Activated T-cell treated with anti-CD3 and anti-CD28 coated beads for 4 hours (primary cell): ENCODE data around the gene SND1.

Experiments used
- DNase-seq: peaks from one replicate; pipeline ENCODE4 v3.0.0-alpha.2; 2020

SND1 gene

DNA sequence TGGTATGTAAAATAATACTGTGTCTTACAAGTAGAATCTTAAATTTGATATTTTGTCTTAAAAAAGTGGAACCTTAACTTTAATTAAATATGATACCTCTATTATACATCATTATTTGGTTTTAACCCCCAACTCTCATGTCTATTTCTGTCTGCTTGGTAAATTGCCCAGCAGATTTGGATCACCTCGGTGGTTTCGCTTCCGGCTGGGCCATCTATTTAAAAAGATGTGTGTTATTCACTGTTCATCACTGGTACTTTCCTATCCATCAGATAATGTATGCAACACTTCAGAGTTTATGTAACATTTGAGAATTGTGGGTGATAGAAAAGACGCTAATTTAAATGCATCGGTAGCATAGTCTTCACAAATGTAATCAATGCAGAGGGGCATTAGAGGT, 119.7 kb downstream of the SND1 start:
- no peak for DNase-seq

DNA sequence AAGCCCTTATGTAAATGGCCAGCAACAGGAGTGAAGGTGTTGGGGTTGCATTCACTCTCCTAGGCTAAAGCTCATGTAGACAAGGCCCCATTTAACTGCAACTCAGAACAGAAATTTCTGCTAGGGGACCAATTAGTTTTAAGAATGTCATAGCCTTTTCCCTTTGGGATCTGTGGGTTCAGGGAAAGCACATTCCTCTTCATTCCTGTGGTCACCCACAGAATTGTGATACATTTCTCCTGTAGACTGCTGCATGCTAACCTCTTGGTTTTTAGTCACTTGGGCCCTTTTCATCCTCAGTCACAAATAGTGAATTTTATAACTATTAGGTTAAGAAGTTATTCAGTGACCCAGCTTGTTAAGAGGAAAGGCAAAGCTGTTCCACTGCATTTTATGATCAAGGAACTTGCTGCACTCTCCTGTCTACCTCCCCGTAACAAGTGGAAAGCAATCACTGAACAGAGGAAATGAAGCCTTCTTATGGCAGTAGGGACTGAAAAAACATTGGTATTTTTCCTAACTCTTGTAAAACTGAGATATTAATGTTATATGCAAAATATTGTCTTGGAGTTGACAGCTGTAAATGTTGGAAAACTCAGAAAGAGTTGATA, 124.9 kb downstream of the SND1 start:
- no peak for DNase-seq

DNA sequence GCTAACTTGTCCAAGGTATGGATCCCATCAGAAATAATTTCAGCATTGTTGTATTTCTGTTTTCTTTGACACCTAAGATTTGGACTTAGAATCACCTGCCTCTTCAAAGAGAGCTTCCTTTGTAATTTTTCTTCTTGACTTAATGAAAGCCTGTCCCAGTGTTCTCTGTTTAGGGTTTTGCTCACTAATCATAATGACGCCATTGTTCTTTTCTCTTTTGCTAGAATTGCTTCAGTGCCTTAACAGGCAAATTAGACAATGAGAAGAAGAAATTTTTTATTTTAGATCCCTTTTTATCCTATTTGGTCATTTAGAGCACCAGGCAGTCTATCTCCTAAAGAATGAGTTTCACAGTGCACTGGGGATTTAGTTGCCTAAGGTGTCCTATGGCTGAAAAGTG, 128.5 kb downstream of the SND1 start:
- no peak for DNase-seq

DNA sequence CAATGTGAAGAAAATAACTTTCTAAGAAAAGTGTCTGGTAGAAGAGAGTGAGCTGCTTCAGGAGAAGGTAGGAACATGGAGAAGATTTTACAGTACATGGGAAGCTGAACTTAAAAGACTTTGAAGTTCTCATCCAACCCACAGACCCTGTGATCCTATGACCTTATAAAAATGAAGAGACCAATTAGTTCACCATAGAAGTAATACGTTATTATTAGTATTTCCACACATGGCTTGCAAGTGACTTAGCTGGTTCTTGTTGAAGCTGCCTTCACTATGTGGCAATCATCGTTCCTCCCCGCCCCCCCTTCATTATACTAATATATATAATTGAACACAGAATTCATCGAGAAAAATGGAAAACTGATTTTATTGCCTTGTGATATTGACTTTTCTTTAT, 129.1 kb downstream of the SND1 start:
- DNase-seq: no peak

DNA sequence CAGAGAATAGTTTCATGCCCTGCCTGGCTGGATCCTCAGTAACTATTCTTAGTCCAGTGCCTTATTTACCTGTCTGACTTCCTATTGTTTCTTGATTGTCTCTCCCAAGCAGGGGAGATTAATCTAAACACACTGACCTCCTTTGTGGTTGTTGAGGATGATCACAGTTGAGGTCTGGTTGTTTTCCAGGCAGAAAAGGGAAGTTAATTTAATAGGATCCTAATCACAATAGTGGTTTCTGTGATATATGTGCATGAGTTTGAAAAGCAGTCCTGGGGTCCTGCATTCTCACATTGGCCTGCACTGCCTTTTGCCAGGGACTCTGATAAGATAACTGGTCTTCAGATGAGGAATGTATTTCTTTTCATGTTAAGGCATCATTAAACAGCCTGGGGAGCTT, 130.1 kb downstream of the SND1 start:
- no peak for DNase-seq

- DNase-seq: no peak
Observed at GRCh38 chr7:127782654-127783559, 130.9 kb downstream of the SND1 start.

DNA sequence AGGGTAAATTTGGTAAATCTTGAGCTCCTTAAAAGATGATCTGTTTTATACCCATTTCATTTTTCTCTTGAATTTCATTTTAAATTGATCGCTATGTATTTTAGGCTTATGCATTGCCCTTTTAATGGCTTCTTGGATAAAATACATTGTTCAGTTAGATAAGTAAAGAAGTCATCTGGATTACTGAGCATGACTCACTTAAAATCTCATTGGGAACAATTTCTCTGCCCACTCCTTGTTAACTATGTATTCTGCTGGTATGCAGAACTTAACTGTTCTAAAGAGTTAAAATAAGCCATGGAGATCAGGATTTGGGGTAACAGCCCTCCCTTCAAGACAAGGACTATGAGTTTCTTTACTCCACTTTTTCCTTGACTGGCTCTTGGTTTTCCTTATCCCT, 134.2 kb downstream of the SND1 start:
- no peak for DNase-seq

DNA sequence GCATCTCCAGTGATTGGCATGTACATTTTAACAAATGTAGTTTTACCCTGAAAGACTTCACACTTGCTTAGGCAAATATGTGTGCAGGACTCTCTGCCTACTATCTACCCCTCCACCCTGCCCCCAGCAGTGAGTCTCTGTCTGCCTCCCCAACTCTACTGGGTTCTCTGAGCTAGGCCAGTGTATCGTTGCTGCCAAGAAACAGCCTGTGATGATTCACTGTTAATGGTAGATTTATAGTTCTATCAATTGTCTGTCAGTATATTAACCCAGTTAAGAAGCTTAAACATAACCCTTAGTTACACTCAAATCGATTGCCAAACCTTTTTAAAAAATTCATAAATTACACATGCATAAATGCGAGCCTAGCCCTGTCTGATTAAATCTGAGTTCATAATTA, 137.0 kb downstream of the SND1 start:
- DNase-seq: no peak

DNA sequence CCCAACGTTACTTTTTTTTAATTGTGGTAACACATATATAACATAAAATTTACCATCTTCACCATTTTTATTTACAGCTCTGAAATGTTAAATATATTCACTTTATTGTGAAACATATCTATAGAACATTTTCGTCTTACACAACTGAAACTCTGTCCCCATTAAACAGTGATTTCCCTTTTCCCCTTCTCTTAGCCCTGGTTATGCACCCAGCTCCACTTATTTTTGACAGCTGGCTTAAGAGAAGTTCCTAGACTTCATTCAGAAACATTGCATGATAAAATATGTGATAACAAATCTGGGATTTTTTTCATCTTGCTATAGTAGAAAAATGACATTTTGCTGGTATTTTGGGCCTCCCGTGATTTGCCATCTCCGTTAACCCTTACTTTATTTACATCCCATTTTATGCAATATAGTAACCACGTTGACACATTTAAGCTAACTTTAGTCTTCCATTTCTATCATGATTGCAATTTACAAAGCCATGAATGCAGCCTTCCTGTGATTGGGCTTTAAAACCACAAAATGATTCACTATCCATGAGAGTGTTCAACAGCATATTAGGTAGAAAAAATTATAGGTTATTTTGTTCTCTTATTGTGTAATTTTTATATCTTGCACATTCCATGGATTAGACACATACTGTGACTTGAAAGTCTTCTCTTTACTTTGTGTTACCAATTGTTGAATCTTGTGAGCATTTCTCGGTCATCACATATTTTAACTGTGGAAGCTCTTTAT, 139.6 kb downstream of the SND1 start:
- no peak for DNase-seq

DNA sequence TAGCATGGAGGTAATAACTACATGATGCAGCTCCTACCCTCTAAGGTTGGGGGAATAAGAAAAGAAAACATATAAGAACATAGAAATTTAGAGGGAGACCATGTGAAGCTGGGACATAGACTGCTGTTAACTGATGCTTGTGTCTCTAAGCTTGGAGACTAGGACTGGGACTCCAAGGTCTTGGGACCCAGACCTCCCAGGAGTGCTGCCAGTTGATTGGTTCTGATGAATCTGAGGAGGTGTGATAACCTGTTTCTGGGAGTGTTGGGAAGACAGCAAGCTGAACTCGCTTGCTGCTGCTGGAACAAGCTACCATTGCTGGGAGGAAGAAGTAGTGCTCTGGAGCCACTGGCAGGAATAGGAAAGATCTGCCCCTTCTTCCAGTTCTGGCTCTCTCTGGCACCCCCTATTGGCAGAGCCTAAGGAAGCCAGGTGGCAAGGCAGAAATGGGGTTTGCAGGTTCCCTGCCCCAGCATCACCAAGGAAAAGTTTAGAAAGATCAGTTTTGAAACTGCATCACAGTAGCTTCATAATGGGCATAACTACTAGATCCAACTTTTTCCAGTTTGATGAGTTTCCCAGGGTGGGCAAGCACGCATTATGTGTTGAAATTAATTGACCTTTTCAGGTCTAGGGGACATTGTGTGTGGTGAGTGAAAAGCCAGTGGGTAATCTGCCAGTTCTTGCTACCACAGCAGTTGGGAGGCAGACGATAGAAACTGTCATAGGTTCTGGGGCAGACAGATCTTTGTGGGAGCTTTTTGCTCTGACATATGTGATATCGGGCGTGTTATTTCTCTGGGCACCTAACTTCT, 140.7 kb downstream of the SND1 start:
- DNase-seq: no peak

- DNase-seq: no peak
Observed at GRCh38 chr7:127793582-127793981, 141.6 kb downstream of the SND1 start.

- DNase-seq: no peak
Observed at GRCh38 chr7:127794136-127794535, 142.1 kb downstream of the SND1 start.

- DNase-seq: no peak
Observed at GRCh38 chr7:127794551-127794950, 142.6 kb downstream of the SND1 start.

GRCh38 chr7:127798023-127798422, 146.0 kb downstream of the SND1 start:
- DNase-seq: no peak

DNA sequence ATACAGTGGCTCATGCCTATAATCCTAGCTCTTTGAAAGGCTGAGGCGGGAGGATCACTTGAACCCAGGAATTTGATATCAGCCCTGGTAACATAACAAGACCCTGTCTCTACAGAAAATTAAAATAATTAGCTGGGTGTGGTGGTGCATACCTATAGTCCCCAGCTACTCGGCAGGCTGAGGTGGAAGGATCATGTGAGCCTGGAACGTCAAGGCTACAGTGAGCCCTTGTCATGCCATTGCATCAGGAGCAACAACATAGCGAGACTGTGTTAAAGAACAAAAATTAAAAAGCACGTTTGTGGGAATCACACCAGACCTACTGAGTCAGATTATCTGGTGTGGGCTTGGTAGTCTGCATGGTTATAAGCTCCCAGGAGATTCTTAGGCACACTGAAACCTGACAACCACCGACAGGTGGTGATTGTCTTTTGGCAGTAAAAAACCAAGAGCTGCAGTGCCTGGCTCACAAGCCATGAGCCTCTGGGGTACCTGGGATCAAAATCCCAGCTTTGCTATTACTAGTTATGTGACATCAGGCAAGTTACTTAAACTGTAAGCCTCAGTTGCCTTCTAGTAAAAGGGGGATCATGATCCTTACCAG, 146.9 kb downstream of the SND1 start:
- no peak for DNase-seq

GRCh38 chr7:127799535-127800305, 147.7 kb downstream of the SND1 start:
- no peak for DNase-seq

- DNase-seq: no peak
Observed at GRCh38 chr7:127802845-127803244, 150.9 kb downstream of the SND1 start.

DNA sequence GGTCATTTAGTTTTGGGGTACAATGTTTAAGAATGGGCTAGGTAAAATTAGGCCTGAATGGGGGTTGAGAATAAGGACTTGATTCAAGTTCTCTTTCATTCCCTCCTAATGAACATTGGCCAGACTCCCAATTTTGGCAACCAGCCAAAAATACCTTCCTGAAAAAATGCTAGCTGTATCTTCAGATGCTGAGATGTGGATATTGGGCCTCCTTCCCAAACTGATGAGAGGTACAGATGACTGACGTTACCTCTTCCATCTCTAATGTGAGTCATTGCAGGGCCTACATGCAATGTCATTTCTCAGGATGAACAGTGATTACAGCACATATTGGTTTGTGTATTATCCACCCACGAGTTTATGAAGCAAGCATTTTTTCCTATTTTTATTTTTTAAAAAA, 151.6 kb downstream of the SND1 start:
- no peak for DNase-seq

DNA sequence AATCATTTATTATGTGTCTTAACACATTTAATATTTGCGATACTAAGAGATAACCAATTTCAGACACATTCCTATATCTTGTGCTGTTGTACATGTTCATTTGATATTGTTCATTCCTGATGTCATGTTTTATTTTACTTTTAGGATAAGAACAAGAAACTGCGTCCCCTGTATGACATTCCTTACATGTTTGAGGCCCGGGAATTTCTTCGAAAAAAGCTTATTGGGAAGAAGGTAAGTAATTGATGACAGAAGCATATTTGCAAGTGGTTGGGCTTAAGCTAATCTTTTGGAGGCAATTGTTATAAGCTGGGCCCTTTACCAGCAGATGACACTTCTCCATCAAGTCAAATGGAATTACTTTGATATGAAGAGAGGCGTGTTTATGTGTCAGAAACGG, 155.3 kb downstream of the SND1 start:
- DNase-seq: no peak

DNA sequence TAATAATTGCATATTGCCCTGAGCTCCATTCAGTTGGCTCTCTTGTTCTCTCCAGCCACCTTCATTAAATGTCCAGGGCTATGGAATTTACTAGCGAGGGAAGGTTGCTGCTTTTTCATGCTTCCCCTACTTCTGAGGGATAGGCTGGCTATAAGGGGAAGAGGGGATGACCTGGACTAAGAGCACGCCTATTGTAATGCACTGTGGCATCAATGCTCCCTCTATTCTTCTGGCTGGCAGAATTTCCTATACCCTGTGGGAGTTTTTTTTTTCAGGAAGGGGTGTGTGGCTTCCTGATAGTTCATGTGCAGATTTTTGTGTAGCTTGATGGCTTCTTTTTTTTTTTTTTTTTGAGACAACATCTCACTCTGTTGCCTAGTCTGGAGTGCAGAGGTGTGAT, 155.8 kb downstream of the SND1 start:
- no peak for DNase-seq

- DNase-seq: no peak
Observed at GRCh38 chr7:127809261-127809702, 157.3 kb downstream of the SND1 start.

DNA sequence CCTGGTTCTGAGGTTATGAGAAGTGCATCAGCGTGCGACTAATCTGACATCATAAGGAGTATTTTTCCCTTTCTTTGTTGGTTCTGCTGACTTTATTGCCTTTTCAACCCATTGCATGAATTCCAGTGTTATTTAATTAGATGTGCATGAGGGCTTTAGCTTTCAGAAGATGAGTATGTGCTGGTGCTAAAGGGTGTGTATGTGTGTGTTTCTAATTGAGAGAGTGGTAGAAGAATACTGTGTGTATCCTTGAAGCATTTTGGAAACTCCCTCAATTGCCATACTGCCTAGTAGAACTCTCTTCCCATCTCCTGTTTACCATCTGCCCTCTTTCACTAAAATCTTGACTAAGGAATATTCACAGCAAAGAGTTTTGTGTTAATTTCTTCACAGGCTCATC, 158.1 kb downstream of the SND1 start:
- DNase-seq: no peak
